Stomach (tissue), 9 donors: ENCODE results near the gene KLHL17. TPM values are rescaled to one million over a fixed set of nuclear protein-coding genes. Genes with fewer than 3 reads are reported as not detected.
"Not testable (repeated sequence)": the region's sequence is repeated elsewhere in the genome, so short reads cannot be mapped to it uniquely, and the experiment has no call there.

ENCODE experiments used
- DNase-seq, 2 donors: peaks; one replicate each; pipeline versions ENCODE4 v3.0.0 to v3.0.0-alpha.2; 2013 to 2019
- H3K27ac ChIP-seq, 5 donors: fragments of 200-600 bp in 4 of 5; sonication (generic) in 4 of 5; one replicate each; pipeline ENCODE4 v1.5.1; 2013 to 2019; ENCODE audit warnings: mild to moderate bottlenecking in 1 of 5, moderate library complexity in 1 of 5
- H3K27me3 ChIP-seq, 3 donors: fragments of 200-600 bp; sonication (generic); one replicate each; pipeline ENCODE4 v1.5.1; 2017 to 2019; ENCODE audit warnings: mixed run types in 1 of 3
- H3K36me3 ChIP-seq, 4 donors: fragments of 200-600 bp; sonication (generic); 1 replicate in 3 of 4; 2 replicates in 1 of 4; pipeline ENCODE4 v1.5.1; 2016 to 2019
- H3K4me1 ChIP-seq, 4 donors: fragments of 200-600 bp; sonication (generic); one replicate each; pipeline ENCODE4 v1.5.1; 2016 to 2019
- H3K4me3 ChIP-seq, 4 donors: fragments of 200-600 bp; sonication (generic) in 3 of 4; one replicate each; pipeline ENCODE4 v1.5.1; 2016 to 2019; ENCODE audit warnings: mild to moderate bottlenecking in 1 of 4
- H3K9me3 ChIP-seq, 4 donors: fragments of 200-600 bp; sonication (generic); one replicate each; pipeline ENCODE4 v1.5.1; 2016 to 2019
- EP300 ChIP-seq: sonication (generic); formaldehyde crosslinking; IDR thresholded peaks from one replicate; pipeline ENCODE4 v1.6.1; 2017; ENCODE audit warnings: antibody characterized with exemption
- POLR2A ChIP-seq, 4 donors: fragments of 450-650 bp; IDR thresholded peaks; one replicate each; pipeline ENCODE4 v1.6.1; 2016; ENCODE audit warnings: antibody characterized with exemption in 4 of 4, control low read depth in 2 of 4, mild to moderate bottlenecking in 1 of 4, moderate library complexity in 1 of 4
- POLR2AphosphoS5 ChIP-seq, 3 donors: sonication (generic); formaldehyde crosslinking; IDR thresholded peaks; one replicate each; pipeline ENCODE4 v1.6.1; 2016; ENCODE audit warnings: antibody characterized with exemption in 3 of 3
- WGBS, 5 donors: extraction: QIAGEN DNeasy Blood & Tissue Kit in 3 of 5; methylation state at CpG; one replicate each; pipeline versions ENCODE4 v1.1.5 to v1.1.7; 2013 to 2018; 5-methylcytosine and 5-hydroxymethylcytosine counted together
- intact Hi-C: fragments of 100-400 bp; cut with DNase I; formaldehyde crosslinking; loops from one replicate; pipeline ENCODE4 v1.15.1; 2023; ENCODE audit warnings: low total_unique reads
- polyA plus RNA-seq, 3 donors: library from polyadenylated mRNA; stranded (reverse); fragments of 200-250 nt; gene quantifications; one replicate each; pipeline ENCODE4 v1.2.3, GENCODE V29; 2013
- total RNA-seq, 5 donors: library from RNA; depleted of rRNA; stranded (reverse); fragments of >200 nt; gene quantifications; one replicate each; pipeline versions ENCODE4 v1.1.0 to v1.2.3, GENCODE V29; 2014 to 2016
- TF ChIP-seq, protein P1 (sequence below), 7 experiments: fragments of 450-650 bp in 4 of 7; fragments of 200-600 bp in 3 of 7; sonication (generic) in 3 of 7; IDR thresholded peaks; one replicate each; pipeline ENCODE4 v1.5.1; 2016 to 2019; ENCODE audit warnings: antibody characterized with exemption in 7 of 7, control low read depth in 2 of 7, mild to moderate bottlenecking in 1 of 7
- donor health status: healthy with polysubstance abuse.
- donor health status: Bipolar disorder and iron deficiency.
- donor health status: healthy.

KLHL17 gene
- total and polyA plus RNA-seq, 8 donors, result 1.7 to 99.9 (median 7.6) TPM

DNA sequence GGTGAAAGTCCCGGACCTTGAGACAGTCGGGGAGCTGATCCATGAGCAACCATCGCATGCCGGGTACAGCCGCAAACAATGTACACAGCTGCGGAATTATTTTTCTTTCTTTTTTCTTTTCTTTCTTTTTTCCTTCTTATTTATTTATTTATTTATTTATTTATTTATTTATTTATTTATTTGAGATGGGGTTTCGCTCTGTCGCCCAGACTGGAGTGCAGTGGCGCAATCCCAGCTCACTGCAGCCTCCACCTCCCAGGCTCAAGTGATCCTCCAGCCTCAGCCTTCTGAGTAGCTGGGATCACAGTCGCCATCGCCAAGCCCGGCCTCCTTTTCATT is 24.1 kb downstream of the KLHL17 start:
- intact Hi-C loops, result loop anchor here (5.0 kb wide), 1 partner anchor 78 kb away; no protein-coding TSS in a partner anchor
- DNase-seq, result no peak
- H3K36me3 ChIP-seq, result no peaks in the 10 kb centered on the region
- H3K27me3 ChIP-seq, result peaks cover 0 to 66% (median 31%) of the 10 kb centered on the region in 3 donors
- H3K9me3 ChIP-seq, result no peaks in the 10 kb centered on the region
- TF ChIP-seq, protein P1, sequence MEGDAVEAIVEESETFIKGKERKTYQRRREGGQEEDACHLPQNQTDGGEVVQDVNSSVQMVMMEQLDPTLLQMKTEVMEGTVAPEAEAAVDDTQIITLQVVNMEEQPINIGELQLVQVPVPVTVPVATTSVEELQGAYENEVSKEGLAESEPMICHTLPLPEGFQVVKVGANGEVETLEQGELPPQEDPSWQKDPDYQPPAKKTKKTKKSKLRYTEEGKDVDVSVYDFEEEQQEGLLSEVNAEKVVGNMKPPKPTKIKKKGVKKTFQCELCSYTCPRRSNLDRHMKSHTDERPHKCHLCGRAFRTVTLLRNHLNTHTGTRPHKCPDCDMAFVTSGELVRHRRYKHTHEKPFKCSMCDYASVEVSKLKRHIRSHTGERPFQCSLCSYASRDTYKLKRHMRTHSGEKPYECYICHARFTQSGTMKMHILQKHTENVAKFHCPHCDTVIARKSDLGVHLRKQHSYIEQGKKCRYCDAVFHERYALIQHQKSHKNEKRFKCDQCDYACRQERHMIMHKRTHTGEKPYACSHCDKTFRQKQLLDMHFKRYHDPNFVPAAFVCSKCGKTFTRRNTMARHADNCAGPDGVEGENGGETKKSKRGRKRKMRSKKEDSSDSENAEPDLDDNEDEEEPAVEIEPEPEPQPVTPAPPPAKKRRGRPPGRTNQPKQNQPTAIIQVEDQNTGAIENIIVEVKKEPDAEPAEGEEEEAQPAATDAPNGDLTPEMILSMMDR (IDR thresholded peaks at IDR 0.05), result no peak
- TF ChIP-seq POLR2AphosphoS5 (IDR thresholded peaks at IDR 0.05) (no peak), EP300 (no peak), POLR2A (IDR thresholded peaks at IDR 0.05) (no peak)
- no peak overlapping the region for H3K27ac ChIP-seq
- H3K4me1 ChIP-seq, result peaks cover 0 to 8% (median 4%) of the 10 kb centered on the region in 4 donors
- WGBS, 5 donors, result 44 to 58% (median 54%) methylated on average over 12 of the region's 12 CpGs
- peak overlapping the region in 3 of 4 donors; percentile 14 to 19 (median 17) for H3K4me3 ChIP-seq

DNA sequence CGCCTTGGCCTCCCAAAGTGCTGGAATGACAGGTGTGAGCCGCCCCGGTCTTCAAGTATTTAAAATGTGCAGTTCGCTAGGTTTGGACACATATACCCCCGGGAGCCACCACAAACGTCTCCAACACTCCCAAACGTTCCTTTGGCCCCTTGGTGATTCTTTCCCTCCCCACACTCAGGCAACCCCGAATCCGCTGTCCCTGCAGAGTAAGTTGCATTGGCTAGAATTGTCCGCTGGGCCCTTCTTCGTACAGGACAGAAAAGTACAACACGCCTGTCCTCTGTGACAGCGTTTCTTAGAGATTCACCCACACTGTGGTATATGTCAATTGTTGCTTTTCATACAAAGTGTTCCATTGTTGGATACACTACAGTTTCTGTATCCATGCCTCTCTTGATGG is 24.7 kb downstream of the KLHL17 start:
- WGBS, 5 donors, result 75 to 81% (median 79%) methylated on average over 13 of the region's 13 CpGs
- no peak overlapping the region for H3K4me3 ChIP-seq
- intact Hi-C loops, result no loop called here

DNA sequence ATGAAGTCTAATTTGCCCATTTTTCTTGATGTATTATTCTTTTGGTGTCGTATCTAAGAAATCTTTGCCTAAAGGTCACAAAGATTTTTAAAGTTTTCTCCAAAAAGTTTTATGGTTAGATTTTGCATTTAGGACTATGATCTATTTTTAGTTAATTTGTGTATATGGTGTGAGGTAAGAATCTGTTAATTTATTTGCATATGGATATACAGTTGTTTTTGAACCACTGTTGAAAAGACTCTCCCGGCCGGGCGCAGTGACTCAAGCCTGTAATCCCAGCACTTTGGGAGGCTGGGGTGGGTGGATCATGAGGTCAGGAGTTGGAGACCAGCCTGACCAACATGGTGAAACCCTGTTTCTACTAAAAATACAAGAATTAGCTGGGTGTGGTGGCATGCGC is 27.7 kb downstream of the KLHL17 start:
- H3K27me3 ChIP-seq, result peaks cover 0 to 36% (median 11%) of the 10 kb centered on the region in 3 donors
- peaks cover 0 to 18% (median 12%) of the 10 kb centered on the region in 4 donors for H3K9me3 ChIP-seq
- H3K27ac ChIP-seq, DNase-seq, H3K4me1 ChIP-seq, H3K36me3 ChIP-seq, H3K4me3 ChIP-seq, intact Hi-C loops: not testable (repeated sequence)
- 85 to 90% (median 87%) methylated on average over 5 of the region's 5 CpGs for WGBS, 5 donors

More for the DNA sequence above, 24.7 kb downstream of the KLHL17 start:
- H3K27me3 ChIP-seq, result peaks cover 0 to 62% (median 31%) of the 10 kb centered on the region in 3 donors
- DNase-seq, result no peak
- no peak overlapping the region for H3K27ac ChIP-seq
- H3K36me3 ChIP-seq, result no peaks in the 10 kb centered on the region
- H3K9me3 ChIP-seq, result no peaks in the 10 kb centered on the region
- TF ChIP-seq, protein P1 (IDR thresholded peaks at IDR 0.05), result no peak
- TF ChIP-seq POLR2AphosphoS5 (IDR thresholded peaks at IDR 0.05), result no peak
- no peak for TF ChIP-seq EP300
- no peak for TF ChIP-seq POLR2A (IDR thresholded peaks at IDR 0.05)
- H3K4me1 ChIP-seq, result peaks cover 0 to 8% (median 4%) of the 10 kb centered on the region in 4 donors

DNA sequence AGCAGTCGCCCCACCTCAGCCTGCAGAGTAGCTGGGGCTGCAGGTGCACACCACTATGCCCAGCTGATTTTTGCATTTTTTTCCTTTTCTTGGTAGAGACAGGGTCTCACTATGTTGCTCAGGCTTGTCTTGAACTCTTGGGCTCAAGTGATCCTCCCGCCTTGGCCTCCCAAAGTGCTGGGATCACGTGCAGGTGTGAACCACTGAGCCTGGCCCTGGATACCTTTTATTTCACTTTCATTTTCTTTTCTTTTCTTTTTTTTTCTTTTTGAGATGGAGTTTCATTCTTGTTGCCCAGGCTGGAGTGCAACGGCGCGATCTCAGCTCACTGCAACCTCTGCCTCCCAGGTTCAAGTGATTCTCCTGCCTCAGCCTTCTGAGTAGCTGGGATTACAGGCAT is 30.9 kb downstream of the KLHL17 start:
- peaks cover 0 to 24% (median 0%) of the 10 kb centered on the region in 3 donors for H3K27me3 ChIP-seq
- peaks cover 0 to 18% (median 12%) of the 10 kb centered on the region in 4 donors for H3K9me3 ChIP-seq
- H3K4me3 ChIP-seq, H3K4me1 ChIP-seq, H3K36me3 ChIP-seq, H3K27ac ChIP-seq, DNase-seq, intact Hi-C loops: not testable (repeated sequence)
- WGBS, 5 donors, result 80 to 95% (median 92%) methylated on average over 6 of the region's 6 CpGs

DNA sequence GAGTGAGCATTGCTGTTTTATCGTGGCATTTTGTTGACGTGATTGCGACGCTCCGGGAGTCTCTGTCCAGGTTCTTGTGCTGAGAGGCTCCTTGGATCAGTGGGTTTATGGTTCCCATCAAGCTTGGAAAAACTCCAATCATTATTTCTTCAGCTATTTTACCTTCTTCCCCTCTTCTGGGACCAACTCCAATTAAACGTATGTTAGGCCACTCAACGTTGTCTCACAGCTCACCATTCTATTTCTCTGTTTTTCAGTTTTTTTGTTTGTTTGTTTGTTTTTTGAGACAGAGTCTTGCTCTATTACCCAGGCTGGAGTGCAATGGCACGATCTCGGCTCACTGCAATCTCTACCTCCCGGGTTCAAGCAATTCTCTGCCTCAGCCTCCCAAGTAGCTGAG is 31.5 kb downstream of the KLHL17 start:
- no peaks in the 10 kb centered on the region for H3K36me3 ChIP-seq
- DNase-seq, result no peak
- H3K27ac ChIP-seq, result no peak overlapping the region
- no peak overlapping the region for H3K4me3 ChIP-seq
- TF ChIP-seq POLR2A (IDR thresholded peaks at IDR 0.05), result no peak
- TF ChIP-seq EP300, result no peak
- TF ChIP-seq, protein P1 (IDR thresholded peaks at IDR 0.05), result no peak
- no peak for TF ChIP-seq POLR2AphosphoS5 (IDR thresholded peaks at IDR 0.05)
- WGBS, 5 donors, result 94 to 97% (median 97%) methylated on average over 10 of the region's 10 CpGs
- H3K4me1 ChIP-seq, result peaks cover 0 to 7% (median 2%) of the 10 kb centered on the region in 4 donors
- H3K27me3 ChIP-seq, result peaks cover 0 to 26% (median 0%) of the 10 kb centered on the region in 3 donors
- peaks cover 0 to 18% (median 12%) of the 10 kb centered on the region in 4 donors for H3K9me3 ChIP-seq
- intact Hi-C loops, result no loop called here
